HEK293T (cell line): ENCODE results near the gene LAMA3.

Experiments used
- CTCF ChIA-PET: fragments of 350-600 bp; formaldehyde crosslinking; extraction: SDS; loops from one replicate; lab custom pipeline; 2021; ENCODE audit warnings: antibody characterized with exemption, inconsistent platforms; lab: Yijun Ruan, JAX
- POLR2A ChIA-PET: fragments of 350-600 bp; formaldehyde crosslinking; extraction: SDS; loops from one replicate; lab custom pipeline; 2020; ENCODE audit warnings: antibody characterized with exemption, inconsistent platforms; lab: Yijun Ruan, JAX
- DNase-seq: peaks from one replicate; pipeline ENCODE4 v3.0.0; 2012; ENCODE audit warnings: mixed read lengths; ENCODE audit errors: extremely low spot score
- ARNT ChIP-seq: fragments of 450-650 bp; IDR thresholded peaks from 2 replicates; pipeline ENCODE4 v1.6.1; 2017; ENCODE audit warnings: mild to moderate bottlenecking
- BHLHE40 ChIP-seq: fragments of 450-650 bp; IDR thresholded peaks from 2 replicates; pipeline ENCODE4 v1.6.1; 2016; ENCODE audit warnings: mild to moderate bottlenecking, moderate library complexity, borderline replicate concordance
- CTBP1 ChIP-seq: fragments of 450-650 bp; IDR thresholded peaks from 2 replicates; pipeline ENCODE4 v1.6.1; 2016; ENCODE audit warnings: borderline replicate concordance
- ELF4 ChIP-seq: fragments of 450-650 bp; IDR thresholded peaks from 2 replicates; pipeline ENCODE4 v1.6.1; 2017; ENCODE audit warnings: antibody characterized with exemption
- FOXA1 ChIP-seq: fragments of 450-650 bp; IDR thresholded peaks from 2 replicates; pipeline ENCODE4 v1.6.1; 2016; ENCODE audit warnings: mild to moderate bottlenecking
- FOXK2 ChIP-seq: fragments of 450-650 bp; IDR thresholded peaks from 2 replicates; pipeline ENCODE4 v1.6.1; 2016; ENCODE audit warnings: mild to moderate bottlenecking
- FOXM1 ChIP-seq: fragments of 450-650 bp; IDR thresholded peaks from 2 replicates; pipeline ENCODE4 v1.6.1; 2017; ENCODE audit warnings: mild to moderate bottlenecking, borderline replicate concordance
- HDGF ChIP-seq: fragments of 450-650 bp; IDR thresholded peaks from 2 replicates; pipeline ENCODE4 v1.6.1; 2017; ENCODE audit warnings: antibody characterized with exemption, borderline replicate concordance
- L3MBTL2 ChIP-seq: fragments of 450-650 bp; conservative IDR thresholded peaks from 2 replicates; pipeline ENCODE4 v1.6.1; 2016; ENCODE audit warnings: mild to moderate bottlenecking
- LEF1 ChIP-seq: fragments of 450-650 bp; IDR thresholded peaks from 2 replicates; pipeline ENCODE4 v1.6.1; 2017; ENCODE audit warnings: mild to moderate bottlenecking, borderline replicate concordance
- NFRKB ChIP-seq: fragments of 450-650 bp; IDR thresholded peaks from 2 replicates; pipeline ENCODE4 v1.6.1; 2016; ENCODE audit warnings: mild to moderate bottlenecking, moderate library complexity
- SP1 ChIP-seq: fragments of 450-650 bp; IDR thresholded peaks from 2 replicates; pipeline ENCODE4 v1.6.1; 2017
- SUZ12 ChIP-seq: fragments of 450-650 bp; IDR thresholded peaks from 2 replicates; pipeline ENCODE4 v1.6.1; 2016; ENCODE audit warnings: mild to moderate bottlenecking
- TARDBP ChIP-seq: fragments of 450-650 bp; IDR thresholded peaks from 2 replicates; pipeline ENCODE4 v1.6.1; 2016
- ZNF384 ChIP-seq: fragments of 450-650 bp; IDR thresholded peaks from 2 replicates; pipeline ENCODE4 v1.6.1; 2016
- TF ChIP-seq, protein P1 (sequence below): fragments of 450-650 bp; IDR thresholded peaks from 2 replicates; pipeline ENCODE4 v1.6.1; 2016

The LAMA3 gene

DNA sequence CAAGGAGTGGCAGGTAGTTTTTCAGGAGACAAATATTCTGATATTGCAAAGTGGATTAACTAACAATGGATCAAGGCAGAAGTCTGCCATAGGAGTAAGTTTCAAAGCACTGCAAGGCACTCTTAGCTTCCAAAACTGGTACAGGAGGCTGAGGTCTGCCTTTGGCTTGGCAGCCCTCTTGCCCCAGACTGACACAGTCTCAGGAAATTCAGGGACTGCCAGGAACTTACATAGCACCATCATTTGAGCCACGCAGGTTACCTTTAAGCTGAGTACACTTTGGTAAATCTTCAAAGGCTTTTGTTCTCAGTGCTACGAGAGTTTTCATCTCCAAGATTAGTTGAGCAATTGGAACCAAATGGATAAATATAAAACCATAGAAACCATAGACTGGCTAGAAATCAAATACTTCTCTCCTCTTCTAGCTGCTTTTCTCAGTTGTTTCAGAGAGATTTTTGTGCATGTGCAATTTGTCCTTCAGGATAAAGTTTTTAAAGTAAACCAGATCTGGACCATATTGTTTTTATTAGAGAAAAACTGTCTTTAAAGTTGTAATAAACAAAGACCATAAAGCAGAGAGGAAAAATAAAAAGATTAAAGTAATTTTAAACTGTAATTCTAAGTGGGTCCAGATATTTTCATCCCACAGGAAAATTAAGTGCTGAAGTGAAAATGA is 45.3 kb upstream of the LAMA3 start:
- no peak for DNase-seq
- TF ChIP-seq HDGF: no peak
- TF ChIP-seq ELF4: no peak
- TF ChIP-seq, protein P1, sequence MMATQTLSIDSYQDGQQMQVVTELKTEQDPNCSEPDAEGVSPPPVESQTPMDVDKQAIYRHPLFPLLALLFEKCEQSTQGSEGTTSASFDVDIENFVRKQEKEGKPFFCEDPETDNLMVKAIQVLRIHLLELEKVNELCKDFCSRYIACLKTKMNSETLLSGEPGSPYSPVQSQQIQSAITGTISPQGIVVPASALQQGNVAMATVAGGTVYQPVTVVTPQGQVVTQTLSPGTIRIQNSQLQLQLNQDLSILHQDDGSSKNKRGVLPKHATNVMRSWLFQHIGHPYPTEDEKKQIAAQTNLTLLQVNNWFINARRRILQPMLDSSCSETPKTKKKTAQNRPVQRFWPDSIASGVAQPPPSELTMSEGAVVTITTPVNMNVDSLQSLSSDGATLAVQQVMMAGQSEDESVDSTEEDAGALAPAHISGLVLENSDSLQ: no peak
- TF ChIP-seq BHLHE40: no peak
- ChIA-PET POLR2A (no interaction called here), CTCF (interaction anchor here (1.6 kb wide), 1 partner anchor 14 kb away, joined by 4 read pairs; no protein-coding TSS in a partner anchor)

DNA sequence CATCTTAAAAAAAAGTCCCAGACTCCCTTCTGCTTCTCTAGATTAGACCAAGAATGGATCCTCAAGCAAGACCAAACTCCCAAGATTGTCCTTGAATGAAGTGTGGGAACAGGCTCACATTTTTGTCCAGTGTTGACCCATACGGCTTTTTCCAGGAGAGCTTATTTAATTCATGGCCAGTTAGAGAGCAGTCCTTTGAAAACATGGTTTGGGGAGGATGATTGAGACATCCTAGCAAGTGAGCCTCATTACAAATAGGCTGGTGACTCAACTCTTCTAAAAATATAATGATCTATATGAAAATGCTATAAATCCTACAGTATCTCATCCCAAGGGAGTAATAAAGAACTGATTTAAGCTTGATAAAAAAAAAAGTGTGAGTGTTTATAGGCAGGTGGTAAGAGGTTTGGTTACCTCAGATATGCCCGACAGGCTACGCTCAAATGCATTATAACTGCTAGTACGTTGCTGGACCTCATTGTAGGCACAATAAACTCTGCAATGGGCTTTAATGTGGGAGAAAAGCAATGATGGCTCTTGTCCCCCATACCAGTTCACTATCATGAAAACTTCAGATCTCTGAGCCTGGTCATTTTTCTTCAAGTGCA is 43.6 kb upstream of the LAMA3 start:
- ChIA-PET CTCF (no interaction called here), POLR2A (no interaction called here)
- DNase-seq: no peak
- TF ChIP-seq LEF1 (no peak), ZNF384 (no peak), SP1 (no peak), L3MBTL2 (no peak), FOXK2 (no peak), HDGF (no peak), NFRKB (no peak), FOXM1 (no peak), FOXA1 (no peak), ELF4 (no peak), ARNT (no peak), BHLHE40 (no peak), CTBP1 (no peak), SUZ12 (no peak), TARDBP (no peak)
- TF ChIP-seq, protein P1: no peak

DNA sequence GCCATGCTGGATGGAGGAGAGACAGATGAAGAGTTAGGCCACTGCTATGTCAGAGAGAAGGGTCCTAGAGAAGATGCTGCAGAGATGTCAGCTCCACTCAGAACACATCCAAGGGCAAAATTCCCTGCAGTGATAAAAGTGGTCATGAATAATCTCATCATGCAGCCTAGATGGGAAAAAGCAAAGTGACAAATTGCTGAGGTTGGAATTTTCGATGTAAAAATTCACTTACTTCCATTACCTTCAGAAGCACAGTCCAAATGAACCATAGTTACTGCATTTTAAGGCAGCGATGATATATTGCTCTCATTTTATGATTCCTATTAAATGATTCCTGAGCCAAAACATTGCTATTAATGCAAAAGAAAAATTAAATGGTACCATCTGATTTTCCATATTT is 43.0 kb upstream of the LAMA3 start:
- ChIA-PET POLR2A (no interaction called here), CTCF (no interaction called here)
- no peak for TF ChIP-seq BHLHE40
- TF ChIP-seq, protein P1: no peak
- DNase-seq: no peak

DNA sequence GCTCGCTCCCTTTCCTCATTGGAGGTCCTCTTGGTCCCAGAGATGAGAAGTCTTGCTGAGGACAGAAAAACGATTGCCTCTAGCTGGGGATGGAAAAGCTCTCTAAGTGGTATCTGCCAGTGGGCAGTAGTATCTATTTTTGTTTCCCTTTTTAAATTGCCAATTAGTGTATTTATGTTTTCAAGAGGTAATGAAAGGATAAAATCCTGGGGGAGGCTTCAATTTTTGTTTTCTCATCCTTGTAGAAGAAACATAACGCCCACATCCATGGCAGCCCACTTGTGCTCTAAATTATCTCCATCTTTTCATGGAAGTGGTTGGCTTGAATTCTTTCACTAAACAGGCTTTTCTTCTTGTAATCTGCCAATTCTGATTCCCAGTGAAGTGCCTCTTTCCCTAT is 40.8 kb upstream of the LAMA3 start:
- POLR2A ChIA-PET: interaction anchor here (1.6 kb wide), 1 partner anchor 42 kb away, joined by 3 read pairs; no protein-coding TSS in a partner anchor
- CTCF ChIA-PET: interaction anchor here (0.5 to 1.0 kb wide), 2 partner anchors 22 to 96 kb away, joined by 3 read pairs; no protein-coding TSS in a partner anchor
- TF ChIP-seq NFRKB: no peak
- no peak for TF ChIP-seq TARDBP
- TF ChIP-seq, protein P1: no peak
- TF ChIP-seq SP1: no peak
- TF ChIP-seq FOXM1: no peak
- TF ChIP-seq FOXA1: no peak
- TF ChIP-seq ARNT: no peak
- TF ChIP-seq ZNF384: no peak
- TF ChIP-seq L3MBTL2: no peak
- no peak for DNase-seq

DNA sequence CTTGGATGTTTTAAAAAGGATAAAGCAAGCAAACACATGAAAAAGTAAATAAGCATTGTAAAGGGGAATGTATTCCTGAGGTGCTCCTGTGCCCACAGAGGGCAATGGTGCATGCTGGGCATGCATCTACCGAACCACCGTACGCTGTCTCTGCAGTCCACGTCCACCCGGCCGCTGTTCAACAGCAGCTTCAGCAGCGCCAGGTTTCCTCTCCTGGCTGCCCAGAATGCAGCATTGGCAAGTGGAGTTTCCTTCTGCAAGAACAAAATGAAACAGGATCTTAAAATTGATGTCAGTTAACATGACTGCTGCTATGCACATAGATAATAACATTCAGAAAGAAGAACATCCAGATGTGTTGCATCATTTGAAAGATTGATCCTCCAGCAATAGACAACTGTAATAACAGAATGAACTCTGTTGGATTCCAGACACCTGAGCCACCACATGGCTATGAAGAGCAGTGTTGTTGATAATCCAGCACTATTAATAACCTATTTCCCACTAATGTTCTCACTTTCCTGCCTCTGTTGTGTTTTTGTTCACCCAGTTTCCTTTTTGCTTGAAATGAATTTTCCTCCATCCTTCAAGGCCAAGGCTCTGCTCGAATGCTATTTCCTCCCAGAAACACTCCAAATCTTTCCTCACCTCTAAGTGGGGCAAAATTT is 40.2 kb upstream of the LAMA3 start:
- TF ChIP-seq, protein P1: no peak
- TF ChIP-seq ARNT: no peak
- no peak for TF ChIP-seq BHLHE40
- no peak for TF ChIP-seq L3MBTL2
- no peak for TF ChIP-seq ZNF384
- TF ChIP-seq ELF4: no peak
- TF ChIP-seq FOXK2: no peak
- no peak for TF ChIP-seq FOXA1
- no peak for TF ChIP-seq SP1
- TF ChIP-seq CTBP1: no peak
- no peak for TF ChIP-seq LEF1
- no peak for TF ChIP-seq SUZ12
- TF ChIP-seq FOXM1: no peak
- TF ChIP-seq TARDBP: no peak
- no peak for TF ChIP-seq HDGF
- no peak for TF ChIP-seq NFRKB
- POLR2A ChIA-PET: no interaction called here
- CTCF ChIA-PET: no interaction called here
- no peak for DNase-seq
